NCI-H2171 treated with DMSO at 0.1 percent for 48 hours (cell line): ENCODE measurements around the gene SETSIP.
"Not testable (repeated sequence)": the region's sequence is repeated elsewhere in the genome, so short reads cannot be mapped to it uniquely, and the experiment has no call there.

ENCODE experiments used
- DNase-seq: peaks from one replicate; lab custom pipeline; 2025; lab: John Stamatoyannopoulos, UW

SETSIP gene

GRCh38 chr1:92045766-92046495, 29.3 kb downstream of the SETSIP start:
- no peak for DNase-seq

GRCh38 chr1:92043621-92044020, 31.6 kb downstream of the SETSIP start:
- no peak for DNase-seq

- no peak for DNase-seq
Measured at GRCh38 chr1:92040971-92041370, 34.2 kb downstream of the SETSIP start.

DNA sequence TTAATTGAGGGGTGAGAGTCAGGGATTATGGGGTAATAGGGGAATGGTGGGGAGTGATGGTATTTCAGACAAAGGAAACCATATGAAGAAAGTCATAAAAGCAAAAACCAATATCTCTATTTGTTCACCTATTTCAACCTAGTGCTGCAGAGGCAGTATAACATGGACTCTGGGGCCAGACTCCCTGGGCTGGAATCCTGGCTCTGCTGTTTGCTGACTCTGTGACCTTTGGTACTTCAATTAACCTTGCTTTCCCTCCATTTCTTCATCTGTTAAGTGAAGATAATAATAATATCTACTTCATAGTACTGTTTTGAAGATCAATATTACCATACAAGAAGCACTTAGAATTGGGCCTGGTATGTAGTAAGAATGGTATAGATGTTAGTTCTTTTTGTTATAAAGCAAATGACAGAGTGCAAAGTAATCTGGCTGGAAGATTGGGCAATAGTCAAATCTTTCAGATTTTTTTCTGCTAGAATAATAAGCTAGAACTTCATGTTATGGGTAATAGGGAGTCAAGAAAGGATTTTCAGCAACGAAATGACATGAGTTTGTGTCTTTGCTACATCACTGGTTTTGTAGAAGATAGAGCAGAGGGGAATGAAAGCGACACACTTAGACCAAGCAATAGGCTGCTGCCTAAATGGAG, 36.4 kb downstream of the SETSIP start:
- no peak for DNase-seq

DNA sequence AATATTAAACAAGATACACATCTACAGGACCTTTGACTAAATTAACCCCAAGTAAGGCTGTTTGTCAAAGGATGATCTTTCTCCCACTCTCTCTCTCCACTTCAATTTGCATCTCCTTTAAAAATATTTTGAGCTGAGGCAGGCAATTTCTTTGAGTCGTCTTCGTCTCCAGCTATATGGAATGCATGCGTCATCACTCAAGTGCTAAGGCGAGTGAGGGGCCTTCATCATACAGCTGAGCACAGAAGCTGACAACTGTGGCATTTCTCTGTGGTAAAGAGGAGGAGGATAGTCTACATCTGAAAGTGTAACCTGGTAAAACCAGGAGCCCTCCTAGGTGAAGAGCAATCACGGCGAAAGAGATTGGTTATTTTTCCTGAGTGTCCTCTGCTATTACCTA, 37.8 kb downstream of the SETSIP start:
- no peak for DNase-seq

DNA sequence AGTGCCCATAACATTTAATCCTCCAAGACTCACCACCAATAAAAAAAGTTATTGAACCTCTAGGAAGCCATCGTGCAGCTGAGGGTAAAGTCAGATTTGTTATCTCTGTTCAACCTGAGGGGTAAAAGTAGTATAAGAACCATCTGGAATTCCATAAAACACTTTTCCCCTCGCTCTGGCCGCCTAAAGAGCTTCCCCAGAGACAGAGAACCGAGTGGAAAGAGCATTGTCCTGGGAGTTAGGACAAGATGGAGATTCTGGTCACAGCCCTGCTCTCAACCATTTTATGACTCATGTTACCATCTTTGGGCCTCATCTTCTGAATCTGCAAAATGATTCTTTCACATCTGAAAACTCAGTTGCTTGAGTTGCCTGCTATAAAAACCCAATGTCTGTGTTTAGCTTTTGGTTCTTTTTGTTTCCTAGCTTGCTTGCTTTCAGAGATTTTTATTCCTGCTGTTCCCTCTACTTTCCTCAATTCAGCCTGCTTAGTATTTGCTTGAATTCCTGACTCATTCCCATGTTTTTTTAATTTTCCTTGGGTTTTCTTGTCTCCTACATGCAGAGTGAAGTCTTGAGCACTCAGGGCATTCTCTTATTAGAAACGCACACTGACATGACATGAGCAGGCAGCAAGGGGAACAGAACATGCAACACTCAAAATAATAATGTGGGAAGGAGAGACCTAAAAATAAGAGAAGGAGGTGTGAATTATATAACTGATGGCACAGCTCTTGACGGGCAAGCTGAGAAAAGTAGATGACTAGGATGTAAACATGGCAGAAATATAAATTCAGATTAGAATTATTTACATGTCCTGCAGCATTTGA, 43.7 kb downstream of the SETSIP start:
- no peak for DNase-seq

- DNase-seq = no peak
Measured at GRCh38 chr1:92030656-92031107, 44.5 kb downstream of the SETSIP start.

- DNase-seq = no peak
Measured at GRCh38 chr1:92029241-92029922, 45.8 kb downstream of the SETSIP start.

DNA sequence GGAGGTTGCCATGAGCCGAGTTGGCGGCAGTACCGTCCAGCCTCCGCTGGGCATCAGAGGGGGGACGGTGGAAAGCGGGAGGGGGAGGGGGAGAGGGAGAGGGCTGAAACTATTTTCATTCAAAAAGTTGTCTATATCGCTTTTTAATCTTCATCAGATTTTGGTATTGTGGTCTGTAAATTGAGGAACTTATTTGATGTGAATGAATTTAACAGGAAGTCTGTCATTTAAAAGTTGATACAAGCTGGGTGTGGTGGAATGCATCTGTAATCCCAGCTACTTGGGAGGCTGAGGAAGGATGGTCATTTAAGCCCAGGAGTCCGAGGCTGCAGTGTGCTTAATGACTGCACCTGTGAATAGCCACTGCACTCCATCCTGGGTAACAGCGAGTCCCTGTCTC, 48.4 kb downstream of the SETSIP start:
- DNase-seq = no peak

GRCh38 chr1:92026042-92026441, 49.2 kb downstream of the SETSIP start:
- not testable (repeated sequence) for DNase-seq
